Sigmoid colon (tissue), 4 donors: ENCODE data around the gene GPR34.

Experiments
- CTCF ChIP-seq, 4 experiments: fragments of 450-650 bp in 3 of 4; fragments of 200-600 bp in 1 of 4; IDR thresholded peaks; one replicate each; pipeline ENCODE4 v1.5.1; 2016 to 2019; ENCODE audit warnings: antibody characterized with exemption in 4 of 4, mild to moderate bottlenecking in 3 of 4, moderate library complexity in 2 of 4
- POLR2A ChIP-seq, 2 donors: fragments of 450-650 bp; IDR thresholded peaks; one replicate each; pipeline ENCODE4 v1.6.1; 2016; ENCODE audit warnings: antibody characterized with exemption in 2 of 2, mild to moderate bottlenecking in 2 of 2, moderate library complexity in 2 of 2
- POLR2AphosphoS5 ChIP-seq, 4 donors: sonication (generic); formaldehyde crosslinking; IDR thresholded peaks; one replicate each; pipeline ENCODE4 v1.6.1; 2017; ENCODE audit warnings: antibody characterized with exemption in 4 of 4

GRCh38 chrX:41665686-41666085 is 23.1 kb upstream of the GPR34 start:
- TF ChIP-seq CTCF (IDR thresholded peaks at IDR 0.05) = no peak
- TF ChIP-seq POLR2A (IDR thresholded peaks at IDR 0.05) = no peak
- TF ChIP-seq POLR2AphosphoS5 (IDR thresholded peaks at IDR 0.05) = no peak
